ENCODE data around the gene GTF2IRD1. TPM values are rescaled to one million over a fixed set of nuclear protein-coding genes. Genes with fewer than 3 reads are reported as not detected.

The GTF2IRD1 gene
- total and polyA plus RNA-seq, 5 donors from 2014 or later = 0.16 to 2.4 TPM; not detected in 3

- H3K36me3 ChIP-seq (ENCODE audit: control insufficient read depth, insufficient read depth, low read length) = no peaks in the 10 kb centered on the region
These were observed 122.1 kb downstream of the GTF2IRD1 start for GRCh38 chr7:74575811-74576210.

GRCh38 chr7:74579800-74580685 is 126.3 kb downstream of the GTF2IRD1 start:
- ATAC-seq (ENCODE audit: low read depth in 2 of 2) (no peak), DNase-seq (no peak)
- H3K27me3 Mint-ChIP-seq = no peaks in the 10 kb centered on the region
- H3K27ac Mint-ChIP-seq = no peak overlapping the region
- no peaks in the 10 kb centered on the region for H3K27me3 ChIP-seq (ENCODE audit: control insufficient read depth, insufficient read depth, low read length)
- no peaks in the 10 kb centered on the region for H3K36me3 Mint-ChIP-seq
- H3K4me1 ChIP-seq (ENCODE audit: control insufficient read depth, insufficient read depth, low read length, poor library complexity, severe bottlenecking) = no peaks in the 10 kb centered on the region
- H3K4me3 Mint-ChIP-seq = no peak overlapping the region
- no peak overlapping the region for H3K27ac ChIP-seq (ENCODE audit: insufficient read depth, low read length, poor library complexity, severe bottlenecking)
- no peaks in the 10 kb centered on the region for H3K9me3 ChIP-seq (ENCODE audit: control insufficient read depth in 2 of 2, low read length in 2 of 2)
- H3K9me3 Mint-ChIP-seq = no peaks in the 10 kb centered on the region
- H3K4me1 Mint-ChIP-seq = no peaks in the 10 kb centered on the region
- H3K36me3 ChIP-seq (ENCODE audit: control insufficient read depth, insufficient read depth, low read length) = no peaks in the 10 kb centered on the region
- no peak overlapping the region for H3K4me3 ChIP-seq (ENCODE audit: low read depth, low read length)

More at GRCh38 chr7:74575811-74576210, 122.1 kb downstream of the GTF2IRD1 start:
- no peak overlapping the region for H3K27ac ChIP-seq (ENCODE audit: insufficient read depth, low read length, poor library complexity, severe bottlenecking)
- no peaks in the 10 kb centered on the region for H3K27me3 ChIP-seq (ENCODE audit: control insufficient read depth, insufficient read depth, low read length)
- no peaks in the 10 kb centered on the region for H3K4me1 ChIP-seq (ENCODE audit: control insufficient read depth, insufficient read depth, low read length, poor library complexity, severe bottlenecking)
- Mint-ChIP-seq H3K27ac (no peak overlapping the region), H3K27me3 (no peaks in the 10 kb centered on the region), H3K4me1 (peaks cover 0 to 2% (median 0%) of the 10 kb centered on the region in 4 donors), H3K4me3 (no peak overlapping the region), H3K9me3 (no peaks in the 10 kb centered on the region), H3K36me3 (no peaks in the 10 kb centered on the region)
- DNase-seq (no peak), ATAC-seq (ENCODE audit: low read depth in 2 of 2) (no peak)
- H3K9me3 ChIP-seq (ENCODE audit: control insufficient read depth in 2 of 2, low read length in 2 of 2) = no peaks in the 10 kb centered on the region
- H3K4me3 ChIP-seq (ENCODE audit: low read depth, low read length) = no peak overlapping the region

- H3K9me3 Mint-ChIP-seq = no peaks in the 10 kb centered on the region
- H3K4me1 Mint-ChIP-seq = no peaks in the 10 kb centered on the region
- no peak overlapping the region for H3K27ac Mint-ChIP-seq
- no peaks in the 10 kb centered on the region for H3K36me3 Mint-ChIP-seq
- no peak overlapping the region for H3K4me3 Mint-ChIP-seq
- no peaks in the 10 kb centered on the region for H3K27me3 Mint-ChIP-seq
- Histone ChIP-seq H3K4me3 (ENCODE audit: low read depth, low read length) (no peak overlapping the region), H3K9me3 (ENCODE audit: control insufficient read depth in 2 of 2, low read length in 2 of 2) (no peaks in the 10 kb centered on the region), H3K4me1 (ENCODE audit: control insufficient read depth, insufficient read depth, low read length, poor library complexity, severe bottlenecking) (no peaks in the 10 kb centered on the region), H3K27me3 (ENCODE audit: control insufficient read depth, insufficient read depth, low read length) (no peaks in the 10 kb centered on the region), H3K27ac (ENCODE audit: insufficient read depth, low read length, poor library complexity, severe bottlenecking) (no peak overlapping the region), H3K36me3 (ENCODE audit: control insufficient read depth, insufficient read depth, low read length) (no peaks in the 10 kb centered on the region)
- ATAC-seq (ENCODE audit: low read depth in 2 of 2) (no peak), DNase-seq (no peak)
These were observed 128.3 kb downstream of the GTF2IRD1 start for GRCh38 chr7:74581916-74582440.

- no peak overlapping the region for H3K4me3 Mint-ChIP-seq
- no peaks in the 10 kb centered on the region for H3K4me1 ChIP-seq (ENCODE audit: control insufficient read depth, insufficient read depth, low read length, poor library complexity, severe bottlenecking)
- no peak for DNase-seq
- no peaks in the 10 kb centered on the region for H3K9me3 ChIP-seq (ENCODE audit: control insufficient read depth in 2 of 2, low read length in 2 of 2)
- no peak overlapping the region for H3K27ac ChIP-seq (ENCODE audit: insufficient read depth, low read length, poor library complexity, severe bottlenecking)
- H3K4me3 ChIP-seq (ENCODE audit: low read depth, low read length) = no peak overlapping the region
- ATAC-seq (ENCODE audit: low read depth in 2 of 2) = no peak
- H3K36me3 ChIP-seq (ENCODE audit: control insufficient read depth, insufficient read depth, low read length) = no peaks in the 10 kb centered on the region
- no peak overlapping the region for H3K27ac Mint-ChIP-seq
- peaks cover 0 to 2% (median 0%) of the 10 kb centered on the region in 7 donors for H3K9me3 Mint-ChIP-seq
- H3K4me1 Mint-ChIP-seq = no peaks in the 10 kb centered on the region
- no peaks in the 10 kb centered on the region for H3K27me3 Mint-ChIP-seq
- no peaks in the 10 kb centered on the region for H3K27me3 ChIP-seq (ENCODE audit: control insufficient read depth, insufficient read depth, low read length)
- H3K36me3 Mint-ChIP-seq = no peaks in the 10 kb centered on the region
These were observed 128.8 kb downstream of the GTF2IRD1 start for GRCh38 chr7:74582447-74583039.

- peaks cover 0 to 2% (median 0%) of the 10 kb centered on the region in 7 donors for H3K9me3 Mint-ChIP-seq
- Histone ChIP-seq H3K27ac (ENCODE audit: insufficient read depth, low read length, poor library complexity, severe bottlenecking) (no peak overlapping the region), H3K27me3 (ENCODE audit: control insufficient read depth, insufficient read depth, low read length) (no peaks in the 10 kb centered on the region), H3K4me1 (ENCODE audit: control insufficient read depth, insufficient read depth, low read length, poor library complexity, severe bottlenecking) (no peaks in the 10 kb centered on the region), H3K36me3 (ENCODE audit: control insufficient read depth, insufficient read depth, low read length) (no peaks in the 10 kb centered on the region), H3K9me3 (ENCODE audit: control insufficient read depth in 2 of 2, low read length in 2 of 2) (no peaks in the 10 kb centered on the region), H3K4me3 (ENCODE audit: low read depth, low read length) (no peak overlapping the region)
- no peak for ATAC-seq (ENCODE audit: low read depth in 2 of 2)
- H3K4me3 Mint-ChIP-seq = no peak overlapping the region
- DNase-seq = no peak
- no peaks in the 10 kb centered on the region for H3K36me3 Mint-ChIP-seq
- no peak overlapping the region for H3K27ac Mint-ChIP-seq
- H3K27me3 Mint-ChIP-seq = no peaks in the 10 kb centered on the region
- H3K4me1 Mint-ChIP-seq = no peaks in the 10 kb centered on the region
These were observed 129.9 kb downstream of the GTF2IRD1 start for GRCh38 chr7:74583630-74584029.

- H3K9me3 ChIP-seq (ENCODE audit: control insufficient read depth in 2 of 2, low read length in 2 of 2) = no peaks in the 10 kb centered on the region
- no peaks in the 10 kb centered on the region for H3K4me1 ChIP-seq (ENCODE audit: control insufficient read depth, insufficient read depth, low read length, poor library complexity, severe bottlenecking)
- H3K4me3 ChIP-seq (ENCODE audit: low read depth, low read length) = no peak overlapping the region
- H3K27ac Mint-ChIP-seq = peak overlapping the region in 1 of 3 donors; percentile 9
- no peaks in the 10 kb centered on the region for H3K27me3 Mint-ChIP-seq
- no peak for DNase-seq
- no peaks in the 10 kb centered on the region for H3K36me3 Mint-ChIP-seq
- H3K9me3 Mint-ChIP-seq = peaks cover 0 to 2% (median 0%) of the 10 kb centered on the region in 7 donors
- no peaks in the 10 kb centered on the region for H3K27me3 ChIP-seq (ENCODE audit: control insufficient read depth, insufficient read depth, low read length)
- H3K36me3 ChIP-seq (ENCODE audit: control insufficient read depth, insufficient read depth, low read length) = no peaks in the 10 kb centered on the region
- ATAC-seq (ENCODE audit: low read depth in 2 of 2) = no peak
- no peak overlapping the region for H3K27ac ChIP-seq (ENCODE audit: insufficient read depth, low read length, poor library complexity, severe bottlenecking)
- no peak overlapping the region for H3K4me3 Mint-ChIP-seq
- no peaks in the 10 kb centered on the region for H3K4me1 Mint-ChIP-seq
These were observed 130.7 kb downstream of the GTF2IRD1 start for GRCh38 chr7:74584160-74584954.

GRCh38 chr7:74585844-74586243 is 132.1 kb downstream of the GTF2IRD1 start:
- H3K4me3 ChIP-seq (ENCODE audit: low read depth, low read length) = no peak overlapping the region
- ATAC-seq (ENCODE audit: low read depth in 2 of 2) (no peak), DNase-seq (no peak)
- H3K4me3 Mint-ChIP-seq = no peak overlapping the region
- no peaks in the 10 kb centered on the region for H3K27me3 ChIP-seq (ENCODE audit: control insufficient read depth, insufficient read depth, low read length)
- H3K9me3 ChIP-seq (ENCODE audit: control insufficient read depth in 2 of 2, low read length in 2 of 2) = no peaks in the 10 kb centered on the region
- no peaks in the 10 kb centered on the region for H3K27me3 Mint-ChIP-seq
- H3K27ac ChIP-seq (ENCODE audit: insufficient read depth, low read length, poor library complexity, severe bottlenecking) = no peak overlapping the region
- H3K4me1 Mint-ChIP-seq = no peaks in the 10 kb centered on the region
- no peaks in the 10 kb centered on the region for H3K36me3 ChIP-seq (ENCODE audit: control insufficient read depth, insufficient read depth, low read length)
- H3K4me1 ChIP-seq (ENCODE audit: control insufficient read depth, insufficient read depth, low read length, poor library complexity, severe bottlenecking) = no peaks in the 10 kb centered on the region
- H3K36me3 Mint-ChIP-seq = no peaks in the 10 kb centered on the region
- H3K9me3 Mint-ChIP-seq = peaks cover 0 to 2% (median 0%) of the 10 kb centered on the region in 7 donors
- H3K27ac Mint-ChIP-seq = peak overlapping the region in 1 of 3 donors; percentile 79

Data from CD4-positive, CD25-positive, alpha-beta regulatory T cell (primary cell).